Astrocyte (in vitro differentiated cells and primary cell): ENCODE measurements around the gene ZNF394. TPM values are rescaled to one million over a fixed set of nuclear protein-coding genes. Genes with fewer than 3 reads are reported as not detected.
A peak's percentile ranks its signal among the peaks of the same experiment; 100 is the strongest.

Experiments
- DNase-seq: peaks from one replicate; pipeline ENCODE4 v3.0.0-alpha.2; 2010; ENCODE audit warnings: low read depth
- FAIRE-seq: peaks from 2 replicates; lab custom pipeline; 2011; peaks lifted over from hg19 to GRCh38; lab: Jason Lieb, UNC
- H2AFZ ChIP-seq: 2 replicates; pipeline ENCODE4 v1.6.0; 2012; ENCODE audit warnings: low read depth, low read length, inconsistent platforms
- H3K27ac ChIP-seq: 2 replicates; pipeline ENCODE4 v1.5.1; 2011; ENCODE audit warnings: low read depth, low read length, inconsistent platforms
- H3K27me3 ChIP-seq: 2 replicates; pipeline ENCODE4 v1.6.0; 2011; ENCODE audit warnings: low read length, inconsistent platforms; ENCODE audit not compliant: insufficient read depth
- H3K36me3 ChIP-seq: 2 replicates; pipeline ENCODE4 v1.5.1; 2011; ENCODE audit warnings: low read length, inconsistent platforms; ENCODE audit not compliant: insufficient read depth
- H3K4me1 ChIP-seq: 2 replicates; pipeline ENCODE4 v1.5.1; 2011; ENCODE audit warnings: low read length, inconsistent platforms; ENCODE audit not compliant: insufficient read depth
- H3K4me2 ChIP-seq: 2 replicates; pipeline ENCODE4 v1.6.0; 2012; ENCODE audit warnings: low read length, inconsistent platforms
- H3K4me3 ChIP-seq: 2 replicates; pipeline ENCODE4 v1.5.1; 2011; ENCODE audit warnings: low read depth, mild to moderate bottlenecking, low read length, inconsistent platforms; ENCODE audit not compliant: insufficient read depth
- H3K79me2 ChIP-seq: 2 replicates; pipeline ENCODE4 v1.6.0; 2012; ENCODE audit warnings: mild to moderate bottlenecking, low read length, inconsistent platforms; ENCODE audit not compliant: insufficient read depth
- H3K9ac ChIP-seq: 2 replicates; pipeline ENCODE4 v1.6.0; 2012; ENCODE audit warnings: mild to moderate bottlenecking, low read length, inconsistent platforms
- H3K9me3 ChIP-seq: 2 replicates; pipeline ENCODE4 v1.5.1; 2012; ENCODE audit warnings: low read depth, mild to moderate bottlenecking, low read length, inconsistent platforms; ENCODE audit not compliant: insufficient read depth
- H4K20me1 ChIP-seq: 2 replicates; pipeline ENCODE4 v1.6.0; 2012; ENCODE audit warnings: low read length, inconsistent platforms; ENCODE audit not compliant: insufficient read depth
- H3K27ac Mint-ChIP-seq: one replicate; pipeline ENCODE4 v1.8.0; 2021; ENCODE audit warnings: mild to moderate bottlenecking, mixed read lengths; ENCODE audit not compliant: unreplicated experiment
- H3K27me3 Mint-ChIP-seq: one replicate; pipeline ENCODE4 v1.8.0; 2021; ENCODE audit warnings: low read depth, mixed read lengths; ENCODE audit not compliant: unreplicated experiment
- H3K36me3 Mint-ChIP-seq: one replicate; pipeline ENCODE4 v1.8.0; 2021; ENCODE audit warnings: low read depth, mixed read lengths; ENCODE audit not compliant: unreplicated experiment
- H3K4me1 Mint-ChIP-seq: one replicate; pipeline ENCODE4 v1.8.0; 2021; ENCODE audit warnings: low read depth, mixed read lengths; ENCODE audit not compliant: unreplicated experiment
- H3K4me3 Mint-ChIP-seq: one replicate; pipeline ENCODE4 v1.8.0; 2021; ENCODE audit warnings: mild to moderate bottlenecking, moderate library complexity, mixed read lengths; ENCODE audit not compliant: unreplicated experiment
- H3K9me3 Mint-ChIP-seq: one replicate; pipeline ENCODE4 v1.8.0; 2021; ENCODE audit warnings: mild to moderate bottlenecking, mixed read lengths; ENCODE audit not compliant: unreplicated experiment
- EZH2 ChIP-seq: IDR thresholded peaks from 2 replicates; pipeline ENCODE4 v1.6.1; 2012; ENCODE audit warnings: mild to moderate bottlenecking, low read length, inconsistent platforms; ENCODE audit not compliant: insufficient read depth
- total RNA-seq: library from RNA; stranded (reverse); gene quantifications from 2 replicates; pipeline ENCODE4 v1.2.1, GENCODE V29; 2021
- TF ChIP-seq, protein P1 (sequence below): IDR thresholded peaks from 2 replicates; pipeline ENCODE4 v1.5.1; 2011; ENCODE audit warnings: low read depth, mild to moderate bottlenecking, inconsistent platforms, low read length, moderate library complexity; ENCODE audit not compliant: insufficient read depth

ZNF394 gene
- total RNA-seq, 1 donor from 2014 or later, result 25.7 TPM

DNA sequence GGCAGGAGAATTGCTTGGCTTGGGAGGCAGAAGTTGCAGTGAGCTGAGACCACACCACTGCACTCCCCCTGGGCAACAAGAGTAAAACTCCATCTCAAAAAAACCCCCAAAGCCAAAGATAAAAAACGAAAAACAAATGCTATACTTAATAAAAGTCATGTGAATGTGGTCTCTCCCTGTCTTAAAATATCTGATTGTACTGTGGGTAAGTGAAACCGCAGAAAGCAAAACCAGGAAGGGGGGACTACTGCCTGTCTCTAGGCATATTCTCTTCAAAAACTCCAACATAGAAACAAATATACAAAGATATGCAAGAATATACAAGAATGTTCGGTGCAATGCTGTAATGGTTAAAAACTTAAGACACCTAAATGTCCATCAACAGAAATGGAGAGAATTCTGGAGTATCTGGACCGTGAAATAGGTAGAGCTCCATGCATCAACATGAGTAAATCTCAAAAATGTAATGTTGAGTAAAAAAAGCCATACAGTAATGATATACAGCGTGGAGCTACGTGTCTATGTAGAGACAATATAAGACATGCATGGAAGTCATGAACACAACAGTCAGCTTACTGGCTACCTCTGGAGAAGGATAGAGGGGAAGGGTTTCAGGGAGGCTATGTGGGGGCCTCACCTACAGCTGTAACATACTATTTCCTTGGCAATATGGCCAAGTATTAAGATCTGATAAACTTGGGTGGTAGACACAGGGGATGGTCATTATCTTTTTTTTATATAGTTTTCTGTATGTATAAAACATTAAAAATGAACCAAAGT, 2.1 kb downstream of the ZNF394 start:
- H3K79me2 ChIP-seq, result peaks cover 72% of the 10 kb centered on the region
- no peak for FAIRE-seq
- peak overlapping the region; percentile 7 for H3K27ac Mint-ChIP-seq

DNA sequence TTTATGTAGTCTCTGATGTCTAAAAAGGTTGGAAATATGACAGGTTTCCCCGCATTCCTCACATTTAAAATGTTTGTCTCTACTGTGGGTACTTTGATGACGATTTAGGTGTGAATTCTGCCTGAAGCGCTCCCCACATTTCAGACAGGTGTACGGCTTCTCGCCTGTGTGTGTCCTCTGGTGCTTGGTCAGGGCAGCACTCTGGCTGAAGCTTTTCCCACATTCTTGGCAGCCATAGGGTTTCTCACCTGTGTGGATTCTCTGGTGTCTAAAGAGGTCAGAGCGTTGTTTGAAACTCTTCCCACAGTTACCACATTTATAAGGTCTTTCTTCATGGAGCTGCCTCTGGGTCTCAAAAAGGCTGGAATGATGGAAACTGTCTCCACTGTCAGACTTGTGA, 6.3 kb downstream of the ZNF394 start:
- H3K79me2 ChIP-seq, result peaks cover 50% of the 10 kb centered on the region
- peaks cover 19% of the 10 kb centered on the region for H3K9me3 Mint-ChIP-seq
- no peak for TF ChIP-seq EZH2
- TF ChIP-seq, protein P1, sequence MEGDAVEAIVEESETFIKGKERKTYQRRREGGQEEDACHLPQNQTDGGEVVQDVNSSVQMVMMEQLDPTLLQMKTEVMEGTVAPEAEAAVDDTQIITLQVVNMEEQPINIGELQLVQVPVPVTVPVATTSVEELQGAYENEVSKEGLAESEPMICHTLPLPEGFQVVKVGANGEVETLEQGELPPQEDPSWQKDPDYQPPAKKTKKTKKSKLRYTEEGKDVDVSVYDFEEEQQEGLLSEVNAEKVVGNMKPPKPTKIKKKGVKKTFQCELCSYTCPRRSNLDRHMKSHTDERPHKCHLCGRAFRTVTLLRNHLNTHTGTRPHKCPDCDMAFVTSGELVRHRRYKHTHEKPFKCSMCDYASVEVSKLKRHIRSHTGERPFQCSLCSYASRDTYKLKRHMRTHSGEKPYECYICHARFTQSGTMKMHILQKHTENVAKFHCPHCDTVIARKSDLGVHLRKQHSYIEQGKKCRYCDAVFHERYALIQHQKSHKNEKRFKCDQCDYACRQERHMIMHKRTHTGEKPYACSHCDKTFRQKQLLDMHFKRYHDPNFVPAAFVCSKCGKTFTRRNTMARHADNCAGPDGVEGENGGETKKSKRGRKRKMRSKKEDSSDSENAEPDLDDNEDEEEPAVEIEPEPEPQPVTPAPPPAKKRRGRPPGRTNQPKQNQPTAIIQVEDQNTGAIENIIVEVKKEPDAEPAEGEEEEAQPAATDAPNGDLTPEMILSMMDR, result no peak
- no peak overlapping the region for H3K27ac Mint-ChIP-seq
- no peak overlapping the region for H3K9ac ChIP-seq
- H3K4me1 ChIP-seq, result peaks cover 8% of the 10 kb centered on the region
- no peak overlapping the region for H3K4me2 ChIP-seq
- no peak overlapping the region for H3K27ac ChIP-seq
- no peaks in the 10 kb centered on the region for H3K27me3 ChIP-seq
- no peak overlapping the region for H3K4me3 ChIP-seq
- H4K20me1 ChIP-seq, result peaks cover 29% of the 10 kb centered on the region
- DNase-seq, result no peak
- H3K9me3 ChIP-seq, result peaks cover 13% of the 10 kb centered on the region
- no peak for FAIRE-seq
- H3K36me3 ChIP-seq, result peaks cover 16% of the 10 kb centered on the region
- H3K36me3 Mint-ChIP-seq, result peaks cover 32% of the 10 kb centered on the region
- no peak overlapping the region for H2AFZ ChIP-seq
- H3K4me3 Mint-ChIP-seq, result no peak overlapping the region
- H3K27me3 Mint-ChIP-seq, result no peaks in the 10 kb centered on the region
- H3K4me1 Mint-ChIP-seq, result peaks cover 8% of the 10 kb centered on the region

More for the DNA sequence above, 2.1 kb downstream of the ZNF394 start:
- peaks cover 13% of the 10 kb centered on the region for H3K9me3 ChIP-seq
- no peaks in the 10 kb centered on the region for H3K27me3 Mint-ChIP-seq
- peaks cover 22% of the 10 kb centered on the region for H3K36me3 Mint-ChIP-seq
- H2AFZ ChIP-seq, result no peak overlapping the region
- peak overlapping the region; percentile 97 for H3K4me2 ChIP-seq
- H3K9ac ChIP-seq, result peak overlapping the region; percentile 96
- DNase-seq, result no peak
- H3K27me3 ChIP-seq, result no peaks in the 10 kb centered on the region
- H3K9me3 Mint-ChIP-seq, result peaks cover 16% of the 10 kb centered on the region
- peaks cover 32% of the 10 kb centered on the region for H4K20me1 ChIP-seq
- H3K27ac ChIP-seq, result no peak overlapping the region
- peak overlapping the region; percentile 100 for H3K4me3 Mint-ChIP-seq
- TF ChIP-seq, protein P1, result no peak
- TF ChIP-seq EZH2, result no peak
- peaks cover 9% of the 10 kb centered on the region for H3K4me1 Mint-ChIP-seq
- peaks cover 8% of the 10 kb centered on the region for H3K4me1 ChIP-seq
- peak overlapping the region; percentile 97 for H3K4me3 ChIP-seq
- peaks cover 14% of the 10 kb centered on the region for H3K36me3 ChIP-seq

- H3K4me2 ChIP-seq, result no peak overlapping the region
- H3K4me1 ChIP-seq, result no peaks in the 10 kb centered on the region
- H3K27me3 ChIP-seq, result no peaks in the 10 kb centered on the region
- Mint-ChIP-seq H3K27me3 (no peaks in the 10 kb centered on the region), H3K27ac (no peak overlapping the region), H3K9me3 (peaks cover 19% of the 10 kb centered on the region), H3K4me3 (no peak overlapping the region), H3K4me1 (no peaks in the 10 kb centered on the region), H3K36me3 (peaks cover 29% of the 10 kb centered on the region)
- DNase-seq (no peak), FAIRE-seq (no peak)
- peaks cover 23% of the 10 kb centered on the region for H3K79me2 ChIP-seq
- no peak overlapping the region for H3K27ac ChIP-seq
- no peak overlapping the region for H3K4me3 ChIP-seq
- peaks cover 16% of the 10 kb centered on the region for H3K36me3 ChIP-seq
- H4K20me1 ChIP-seq, result peaks cover 13% of the 10 kb centered on the region
- TF ChIP-seq, protein P1, result no peak
- no peak for TF ChIP-seq EZH2
- H3K9me3 ChIP-seq, result peaks cover 13% of the 10 kb centered on the region
- H2AFZ ChIP-seq, result no peak overlapping the region
- no peak overlapping the region for H3K9ac ChIP-seq
These were observed 9.2 kb downstream of the ZNF394 start for GRCh38 chr7:99490878-99491277.
